Erythroblast (primary cell): ENCODE data around the gene DGAT2.
"Not testable (repeated sequence)": the region's sequence is repeated elsewhere in the genome, so short reads cannot be mapped to it uniquely, and the experiment has no call there.

Experiments used
- GATA1 ChIP-seq: IDR thresholded peaks from 2 replicates; pipeline ENCODE4 v1.6.1; 2011; ENCODE audit warnings: low read depth, mild to moderate bottlenecking, control low read depth, low read length, moderate library complexity
- POLR2A ChIP-seq: IDR thresholded peaks from 2 replicates; pipeline ENCODE4 v1.6.1; 2011; ENCODE audit warnings: mild to moderate bottlenecking, low read length

- TF ChIP-seq POLR2A, GATA1: not testable (repeated sequence)
These were observed 13.6 kb upstream of the DGAT2 start for GRCh38 chr11:75754933-75755332.
